BLaER1 treated with 17β-estradiol and CSF1 and Interleukin-3, amounts not matched to agents 10 nM and 100 nM (cell line): ENCODE measurements around the gene CSKMT.

Experiments used
- H3K27ac ChIP-seq, 11 experiments: shearing (Covaris generic); formaldehyde crosslinking; 2 replicates each; pipeline ENCODE4 v1.8.1; 2022
- H3K27me3 ChIP-seq, 11 experiments: shearing (Covaris generic); formaldehyde crosslinking; 2 replicates each; pipeline ENCODE4 v1.8.1; 2022
- H3K36me3 ChIP-seq, 11 experiments: shearing (Covaris generic); formaldehyde crosslinking; 2 replicates each; pipeline ENCODE4 v1.8.1; 2022
- H3K4me1 ChIP-seq, 10 experiments: shearing (Covaris generic); formaldehyde crosslinking; 2 replicates each; pipeline ENCODE4 v1.8.1; 2022
- H3K4me2 ChIP-seq, 11 experiments: shearing (Covaris generic); formaldehyde crosslinking; 2 replicates each; pipeline ENCODE4 v1.8.1; 2022
- H3K4me3 ChIP-seq, 10 experiments: shearing (Covaris generic); formaldehyde crosslinking; 2 replicates each; pipeline ENCODE4 v1.8.1; 2022
- H3K9ac ChIP-seq, 11 experiments: shearing (Covaris generic); formaldehyde crosslinking; 2 replicates each; pipeline ENCODE4 v1.8.1; 2022
- H3K9me3 ChIP-seq, 11 experiments: shearing (Covaris generic); formaldehyde crosslinking; replicated peaks in 1 of 11; 2 replicates each; pipeline ENCODE4 v1.8.1; 2022
- H4K20me1 ChIP-seq, 11 experiments: shearing (Covaris generic); formaldehyde crosslinking; 2 replicates each; pipeline ENCODE4 v1.8.1; 2022
- Cebpa-rat ChIP-seq, 11 experiments: shearing (Covaris generic); IDR thresholded peaks; 2 replicates each; pipeline ENCODE4 v1.8.1; 2022

Gene CSKMT

DNA sequence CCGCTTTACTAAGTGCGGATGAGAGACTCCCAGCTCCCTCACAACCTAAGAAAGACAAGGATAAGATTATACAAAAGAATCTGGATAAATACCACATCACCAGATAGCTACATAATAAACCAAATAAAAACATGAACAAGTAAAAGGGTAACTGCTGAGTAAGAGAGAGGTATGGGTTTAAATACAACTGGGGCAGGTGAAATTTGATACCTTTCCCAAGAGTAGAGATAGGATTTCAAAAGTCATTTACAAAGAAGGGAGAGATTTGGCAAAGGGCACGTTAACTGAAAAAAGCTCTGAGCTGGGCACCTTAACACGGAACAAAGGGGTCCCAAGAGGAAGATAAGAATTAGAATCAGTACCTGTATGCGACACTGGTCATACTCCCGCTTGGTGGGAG is 12.0 kb downstream of the CSKMT start:
- H3K9ac ChIP-seq = peak overlapping the region; percentile 92 to 98 (median 97); a peak in 21 of 22 replicates
- no peaks in the 10 kb centered on the region for H3K9me3 ChIP-seq
- peaks cover 48 to 58% (median 55%) of the 10 kb centered on the region in 11 experiments for H3K36me3 ChIP-seq
- H3K4me2 ChIP-seq = peak overlapping the region; percentile 71 to 97 (median 92)
- no peak for TF ChIP-seq Cebpa-rat (IDR thresholded peaks at IDR 0.05)
- peak overlapping the region; percentile 81 to 99 (median 97); a peak in 9 of 20 replicates for H3K4me3 ChIP-seq
- no peaks in the 10 kb centered on the region for H3K27me3 ChIP-seq
- peaks cover 0 to 37% (median 16%) of the 10 kb centered on the region in 11 experiments; a peak in 12 of 22 replicates for H4K20me1 ChIP-seq
- H3K4me1 ChIP-seq = peaks cover 50 to 69% (median 64%) of the 10 kb centered on the region in 10 experiments
- peak overlapping the region in 3 of 11 experiments; percentile 3 to 93 (median 90); a peak in 2 of 22 replicates for H3K27ac ChIP-seq

DNA sequence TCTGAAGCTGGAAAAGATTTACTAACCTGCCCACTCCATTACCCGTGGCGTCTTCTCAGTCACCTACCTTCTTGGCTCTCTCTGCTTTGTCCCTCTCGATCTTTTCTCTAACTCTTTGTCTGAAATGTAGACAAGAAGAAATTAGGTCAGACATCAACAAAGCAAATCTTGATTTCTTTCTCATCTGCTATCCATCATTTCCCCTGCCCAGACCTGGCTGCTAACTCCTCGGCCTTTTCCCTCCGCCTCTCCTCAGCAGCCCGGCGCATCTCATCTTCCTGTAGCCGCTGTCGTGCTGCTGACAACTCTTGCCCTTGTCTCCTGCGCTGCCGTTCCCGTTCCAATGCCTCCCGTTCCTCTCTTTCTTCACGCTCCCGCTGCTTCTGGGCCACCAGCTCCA is 12.6 kb downstream of the CSKMT start:
- Histone ChIP-seq H3K9ac (peak overlapping the region; percentile 92 to 98 (median 97)), H3K4me1 (peaks cover 46 to 64% (median 59%) of the 10 kb centered on the region in 10 experiments), H3K27me3 (no peaks in the 10 kb centered on the region), H4K20me1 (peaks cover 0 to 33% (median 16%) of the 10 kb centered on the region in 11 experiments; a peak in 12 of 22 replicates), H3K4me3 (peak overlapping the region; percentile 81 to 99 (median 97)), H3K36me3 (peaks cover 48 to 55% (median 54%) of the 10 kb centered on the region in 11 experiments), H3K4me2 (peak overlapping the region; percentile 71 to 97 (median 92)), H3K27ac (peak overlapping the region in 9 of 11 experiments; percentile 87 to 96 (median 93); a peak in 15 of 22 replicates), H3K9me3 (no peaks in the 10 kb centered on the region)
- no peak for TF ChIP-seq Cebpa-rat (IDR thresholded peaks at IDR 0.05)

DNA sequence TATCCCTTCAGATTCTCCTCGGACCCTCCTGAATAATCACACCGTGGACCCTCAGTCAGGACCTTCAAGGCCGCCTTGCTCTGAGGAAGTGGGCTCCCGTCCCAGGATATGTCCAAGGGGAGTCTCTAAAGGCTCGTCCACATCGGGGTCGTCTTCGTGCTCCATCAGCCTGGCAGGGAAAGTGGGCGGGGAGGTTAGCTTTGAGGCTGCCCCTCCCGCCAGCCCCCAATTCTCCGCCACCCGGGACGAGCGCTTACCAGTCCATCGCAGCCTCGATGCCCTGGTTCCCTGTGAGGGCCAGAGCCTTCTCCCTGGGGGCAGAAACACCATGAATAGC is 13.3 kb downstream of the CSKMT start:
- H3K36me3 ChIP-seq = peaks cover 45 to 49% (median 48%) of the 10 kb centered on the region in 11 experiments
- H3K4me1 ChIP-seq = peaks cover 39 to 57% (median 52%) of the 10 kb centered on the region in 10 experiments
- peak overlapping the region; percentile 81 to 99 (median 97) for H3K4me3 ChIP-seq
- peak overlapping the region; percentile 71 to 97 (median 92) for H3K4me2 ChIP-seq
- no peak for TF ChIP-seq Cebpa-rat (IDR thresholded peaks at IDR 0.05)
- H3K9ac ChIP-seq = peak overlapping the region; percentile 92 to 98 (median 97)
- no peaks in the 10 kb centered on the region for H3K27me3 ChIP-seq
- peak overlapping the region; percentile 87 to 96 (median 93) for H3K27ac ChIP-seq
- H4K20me1 ChIP-seq = peaks cover 0 to 28% (median 16%) of the 10 kb centered on the region in 11 experiments; a peak in 11 of 22 replicates
- H3K9me3 ChIP-seq = no peaks in the 10 kb centered on the region

DNA sequence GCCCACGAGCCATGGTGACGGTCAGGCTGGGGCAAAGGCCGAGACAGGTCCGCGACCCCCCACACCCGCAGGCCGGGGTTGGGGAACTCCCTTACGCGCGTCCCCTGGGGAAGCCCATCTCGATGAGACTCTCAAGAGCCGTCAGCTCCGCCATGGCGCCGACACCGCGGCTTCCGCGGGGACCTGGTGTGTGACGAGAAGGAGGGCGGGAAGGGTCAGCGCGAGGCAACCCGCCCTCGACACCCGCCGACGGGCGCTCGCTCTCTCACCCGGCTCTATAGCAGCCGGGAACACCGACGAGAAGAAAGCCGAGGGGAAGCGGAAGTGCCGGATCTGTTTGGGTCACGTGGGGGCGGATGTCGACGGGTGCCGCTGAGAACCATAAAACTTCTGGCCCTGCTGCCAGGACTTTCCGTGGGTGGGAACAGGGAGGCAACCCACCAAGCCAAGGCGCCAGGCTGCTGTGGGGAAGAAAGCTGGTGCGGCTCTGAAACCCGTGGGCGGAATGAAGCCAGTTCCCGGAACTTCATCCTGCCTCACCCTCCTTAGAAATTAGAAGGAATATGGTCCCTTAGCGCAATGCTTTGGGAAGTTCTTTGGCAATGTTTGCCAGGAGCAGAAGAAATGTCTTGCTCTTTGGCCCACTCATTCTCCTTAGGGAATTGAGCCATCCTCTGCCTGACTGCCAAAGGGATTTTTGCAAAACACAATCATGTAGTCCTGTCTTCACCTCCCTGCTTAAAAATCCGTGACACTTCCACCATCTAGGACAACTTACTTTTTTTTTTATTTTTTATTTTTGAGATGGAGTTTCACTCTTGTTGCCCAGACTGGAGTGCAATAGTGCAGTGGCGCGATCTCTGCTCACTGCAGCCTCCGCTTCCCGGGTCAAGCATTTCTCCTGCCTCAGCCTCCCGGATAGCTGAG is 13.9 kb downstream of the CSKMT start, which contains the start of gene UBXN1:
Gene UBXN1, minus strand, starts transcription at position 304 of the 927 bp plus-strand sequence. Its CDS starts 150 bp downstream, at position 154.
- H3K9ac ChIP-seq = peak within 1 kb of the TSS; percentile 92 to 98 (median 97)
- peak within 1 kb of the TSS; percentile 71 to 97 (median 92) for H3K4me2 ChIP-seq
- H3K4me3 ChIP-seq = peak within 1 kb of the TSS; percentile 81 to 99 (median 97)
- no peaks in the 10 kb centered on the region for H3K27me3 ChIP-seq
- peaks cover 39 to 42% (median 41%) of the 10 kb centered on the region in 11 experiments for H3K36me3 ChIP-seq
- TF ChIP-seq Cebpa-rat (IDR thresholded peaks at IDR 0.05) = peak in 2 of 11 experiments; percentile 42 to 62; a peak in 2 of 22 replicates
- peaks cover 35 to 51% (median 46%) of the 10 kb centered on the region in 10 experiments for H3K4me1 ChIP-seq
- peak within 1 kb of the TSS; percentile 87 to 96 (median 93) for H3K27ac ChIP-seq
- no peaks in the 10 kb centered on the region for H3K9me3 ChIP-seq
- peaks cover 0 to 26% (median 16%) of the 10 kb centered on the region in 11 experiments; a peak in 11 of 22 replicates for H4K20me1 ChIP-seq

DNA sequence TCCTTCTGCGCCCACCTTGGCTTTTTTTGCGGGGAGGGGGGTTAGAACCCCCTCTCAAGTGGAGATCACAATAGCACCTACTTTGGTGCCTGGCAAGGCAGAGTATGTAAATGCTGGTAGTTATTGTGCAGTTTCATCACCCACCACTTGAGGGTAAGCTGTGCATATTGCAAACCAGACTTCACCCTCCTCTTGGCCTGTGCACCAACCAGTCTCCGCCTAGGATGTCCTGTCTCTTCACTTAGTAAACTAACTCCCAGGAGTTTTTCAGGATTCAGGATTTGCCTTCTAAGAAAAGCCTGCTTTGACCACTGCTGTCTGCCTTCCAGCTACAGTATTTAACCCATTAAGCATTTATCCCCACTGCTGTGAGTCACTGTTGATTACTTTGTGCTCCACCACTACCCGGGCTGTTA is 15.7 kb downstream of the CSKMT start:
- peak overlapping the region in 7 of 11 experiments; percentile 8 to 96 (median 44); a peak in 9 of 22 replicates for H3K4me2 ChIP-seq

DNA sequence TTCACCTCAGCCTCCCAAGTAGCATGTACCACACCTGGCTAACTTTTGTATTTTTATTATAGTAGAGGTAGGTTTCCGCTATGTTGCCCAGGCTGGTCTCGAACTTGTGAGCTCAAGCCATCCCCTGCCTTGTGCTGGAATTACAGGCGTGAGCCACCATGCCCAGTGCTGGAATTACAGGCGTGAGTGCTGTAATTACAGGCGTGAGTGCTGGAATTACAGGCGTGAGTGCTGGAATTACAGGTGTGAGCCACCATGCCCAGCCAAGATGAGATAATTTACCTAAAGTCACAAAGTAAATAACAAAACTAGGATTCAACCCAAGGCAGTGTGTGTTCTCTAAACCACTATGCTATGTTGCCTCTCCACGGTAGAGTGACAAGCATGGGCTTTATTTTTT is 17.4 kb downstream of the CSKMT start:
- Histone ChIP-seq H3K9ac (no peak overlapping the region), H3K9me3 (no peaks in the 10 kb centered on the region), H3K4me2 (no peak overlapping the region), H3K27me3 (no peaks in the 10 kb centered on the region), H4K20me1 (peaks cover 0 to 8% (median 4%) of the 10 kb centered on the region in 11 experiments; a peak in 8 of 22 replicates), H3K27ac (no peak overlapping the region), H3K4me3 (no peak overlapping the region), H3K4me1 (peaks cover 22 to 32% (median 29%) of the 10 kb centered on the region in 10 experiments), H3K36me3 (peaks cover 4 to 7% (median 6%) of the 10 kb centered on the region in 11 experiments)
- TF ChIP-seq Cebpa-rat (IDR thresholded peaks at IDR 0.05) = no peak

More for the DNA sequence above, 15.7 kb downstream of the CSKMT start:
- Histone ChIP-seq H3K4me1 (peaks cover 35 to 48% (median 43%) of the 10 kb centered on the region in 10 experiments), H3K27ac (peak overlapping the region in 9 of 11 experiments; percentile 4 to 96 (median 93); a peak in 13 of 22 replicates), H3K9ac (peak overlapping the region in 6 of 11 experiments; percentile 19 to 98 (median 36); a peak in 7 of 22 replicates), H4K20me1 (peaks cover 0 to 25% (median 16%) of the 10 kb centered on the region in 11 experiments; a peak in 11 of 22 replicates), H3K4me3 (no peak overlapping the region), H3K36me3 (peaks cover 21 to 24% (median 23%) of the 10 kb centered on the region in 11 experiments), H3K9me3 (no peaks in the 10 kb centered on the region), H3K27me3 (no peaks in the 10 kb centered on the region)
- TF ChIP-seq Cebpa-rat (IDR thresholded peaks at IDR 0.05) = no peak

DNA sequence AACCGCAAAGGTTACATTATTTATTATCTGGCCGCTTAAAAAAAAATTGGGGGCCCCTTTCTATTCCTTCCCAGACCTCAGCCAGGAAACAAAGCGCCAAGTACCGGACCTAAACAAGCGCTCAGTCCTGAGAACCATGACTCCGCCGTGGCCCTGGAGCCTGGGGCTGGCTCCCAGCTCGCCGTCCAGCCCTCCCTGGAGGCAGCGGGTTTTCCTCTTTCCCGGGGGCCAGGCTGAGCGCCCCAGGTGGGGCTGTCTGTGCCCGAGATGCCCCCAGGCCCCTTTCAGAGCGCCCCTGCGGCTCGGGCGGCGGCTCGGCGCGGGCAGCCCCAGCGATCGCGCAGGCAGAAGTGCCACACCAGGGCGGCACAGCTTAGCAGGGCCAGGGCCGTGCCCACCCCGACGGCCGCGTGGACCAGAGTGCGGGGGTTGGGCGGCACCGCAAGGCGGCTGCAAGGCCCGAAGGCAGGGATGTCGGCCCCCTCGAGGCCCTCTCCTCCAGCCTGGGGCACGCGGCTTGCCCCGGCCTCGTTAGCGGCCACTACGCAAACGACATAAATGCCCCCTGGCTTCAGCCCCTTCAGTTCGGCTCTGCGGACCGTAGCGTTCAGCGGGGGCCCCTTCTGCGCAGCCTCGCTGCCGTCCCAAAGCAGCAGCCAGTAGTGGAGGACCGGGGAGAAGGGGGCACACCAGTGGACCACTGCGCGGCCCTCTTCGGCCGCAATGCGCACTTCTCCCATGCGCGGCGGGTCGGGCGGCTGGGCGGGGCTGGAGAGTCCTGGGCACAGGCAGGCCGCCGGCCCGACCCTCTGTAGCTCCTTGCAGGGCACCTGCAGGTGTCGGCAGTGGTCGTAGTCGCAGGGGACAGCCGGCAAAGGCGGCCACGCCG is 22.6 kb downstream of the CSKMT start:
- Histone ChIP-seq H3K4me2 (no peak overlapping the region), H3K4me1 (no peaks in the 10 kb centered on the region), H3K27ac (no peak overlapping the region), H3K27me3 (no peaks in the 10 kb centered on the region), H3K36me3 (peaks cover 31 to 37% (median 35%) of the 10 kb centered on the region in 11 experiments), H4K20me1 (peaks cover 0 to 9% (median 0%) of the 10 kb centered on the region in 11 experiments; a peak in 1 of 22 replicates), H3K9ac (no peak overlapping the region), H3K4me3 (no peak overlapping the region), H3K9me3 (no peaks in the 10 kb centered on the region)
- no peak for TF ChIP-seq Cebpa-rat (IDR thresholded peaks at IDR 0.05)

DNA sequence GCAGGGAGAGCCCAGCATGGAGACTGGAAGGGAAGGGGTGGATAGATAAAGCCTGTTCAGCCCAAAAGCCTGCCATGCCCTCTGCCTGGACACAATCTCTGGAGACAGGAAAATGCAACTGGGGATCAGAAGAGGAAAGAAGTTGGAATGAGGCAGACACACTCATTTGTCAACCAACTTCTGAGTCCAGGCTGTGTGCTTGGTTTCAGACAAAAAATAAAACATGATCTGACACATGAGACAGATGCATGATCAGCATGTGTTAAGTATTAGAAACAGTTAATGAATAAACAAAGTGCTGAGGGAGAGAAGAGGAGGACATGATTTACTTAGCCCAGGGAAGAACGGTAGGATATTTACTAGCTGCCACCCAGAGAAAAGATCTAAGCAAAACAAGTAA is 23.4 kb downstream of the CSKMT start:
- no peaks in the 10 kb centered on the region for H3K9me3 ChIP-seq
- H3K4me3 ChIP-seq = no peak overlapping the region
- peaks cover 0 to 9% (median 0%) of the 10 kb centered on the region in 11 experiments; a peak in 1 of 22 replicates for H4K20me1 ChIP-seq
- H3K27me3 ChIP-seq = no peaks in the 10 kb centered on the region
- 0 out of 22 replicates have a peak overlapping the region, but pooled peaks of 1 of the 11 experiments have one; percentile 16 for H3K9ac ChIP-seq
- H3K4me2 ChIP-seq = no peak overlapping the region
- H3K4me1 ChIP-seq = no peaks in the 10 kb centered on the region
- peaks cover 38 to 44% (median 42%) of the 10 kb centered on the region in 11 experiments for H3K36me3 ChIP-seq
- no peak overlapping the region for H3K27ac ChIP-seq
- no peak for TF ChIP-seq Cebpa-rat (IDR thresholded peaks at IDR 0.05)
